Brain microvascular endothelial cell (primary cell): Measurements from ENCODE around the gene ZNHIT2.

Experiments used
- DNase-seq: peaks from one replicate; pipeline ENCODE4 v3.0.0-alpha.2; 2020
- H3K27ac ChIP-seq: fragments of 250-450 bp; sonication (Bioruptor Pico); 2 replicates; pipeline ENCODE4 v1.5.1; 2020; ENCODE audit warnings: mild to moderate bottlenecking, moderate library complexity
- H3K27me3 ChIP-seq: fragments of 250-450 bp; sonication (Bioruptor Pico); replicated peaks from 2 replicates; pipeline ENCODE4 v1.5.1; 2020; ENCODE audit warnings: mild to moderate bottlenecking
- H3K36me3 ChIP-seq: fragments of 250-450 bp; sonication (Bioruptor Pico); replicated peaks from 2 replicates; pipeline ENCODE4 v1.5.1; 2020; ENCODE audit warnings: mild to moderate bottlenecking
- H3K4me3 ChIP-seq: 2 replicates; pipeline ENCODE4 v1.5.1; 2011; ENCODE audit warnings: low read depth, mild to moderate bottlenecking, control low read depth, low read length, moderate library complexity
- in situ Hi-C: cut with HindIII; loops from 2 replicates; pipeline ENCODE4 v1.10.0; 2017; ENCODE audit warnings: low sequenced_read_pairs, low pct_ligation_motif_present
- TF ChIP-seq, protein P1 (sequence below): IDR thresholded peaks from 2 replicates; pipeline ENCODE4 v1.5.1; 2011; ENCODE audit warnings: low read depth, mild to moderate bottlenecking, moderate library complexity, low read length, control low read depth, inconsistent platforms; ENCODE audit errors: missing control alignments

ZNHIT2 gene

GRCh38 chr11:65159012-65159411 lies 41.5 kb upstream of the ZNHIT2 start:
- no peak for DNase-seq
- H3K27me3 ChIP-seq, result no peaks in the 10 kb centered on the region
- in situ Hi-C loops, result no loop called here
- no peak overlapping the region for H3K27ac ChIP-seq
- TF ChIP-seq, protein P1, sequence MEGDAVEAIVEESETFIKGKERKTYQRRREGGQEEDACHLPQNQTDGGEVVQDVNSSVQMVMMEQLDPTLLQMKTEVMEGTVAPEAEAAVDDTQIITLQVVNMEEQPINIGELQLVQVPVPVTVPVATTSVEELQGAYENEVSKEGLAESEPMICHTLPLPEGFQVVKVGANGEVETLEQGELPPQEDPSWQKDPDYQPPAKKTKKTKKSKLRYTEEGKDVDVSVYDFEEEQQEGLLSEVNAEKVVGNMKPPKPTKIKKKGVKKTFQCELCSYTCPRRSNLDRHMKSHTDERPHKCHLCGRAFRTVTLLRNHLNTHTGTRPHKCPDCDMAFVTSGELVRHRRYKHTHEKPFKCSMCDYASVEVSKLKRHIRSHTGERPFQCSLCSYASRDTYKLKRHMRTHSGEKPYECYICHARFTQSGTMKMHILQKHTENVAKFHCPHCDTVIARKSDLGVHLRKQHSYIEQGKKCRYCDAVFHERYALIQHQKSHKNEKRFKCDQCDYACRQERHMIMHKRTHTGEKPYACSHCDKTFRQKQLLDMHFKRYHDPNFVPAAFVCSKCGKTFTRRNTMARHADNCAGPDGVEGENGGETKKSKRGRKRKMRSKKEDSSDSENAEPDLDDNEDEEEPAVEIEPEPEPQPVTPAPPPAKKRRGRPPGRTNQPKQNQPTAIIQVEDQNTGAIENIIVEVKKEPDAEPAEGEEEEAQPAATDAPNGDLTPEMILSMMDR, result no peak
- H3K4me3 ChIP-seq, result no peak overlapping the region
- no peaks in the 10 kb centered on the region for H3K36me3 ChIP-seq

GRCh38 chr11:65157336-65157735 lies 39.8 kb upstream of the ZNHIT2 start:
- Histone ChIP-seq H3K27ac (no peak overlapping the region), H3K4me3 (no peak overlapping the region), H3K27me3 (no peaks in the 10 kb centered on the region), H3K36me3 (no peaks in the 10 kb centered on the region)
- DNase-seq, result no peak
- TF ChIP-seq, protein P1, result no peak
- in situ Hi-C loops, result no loop called here

DNA sequence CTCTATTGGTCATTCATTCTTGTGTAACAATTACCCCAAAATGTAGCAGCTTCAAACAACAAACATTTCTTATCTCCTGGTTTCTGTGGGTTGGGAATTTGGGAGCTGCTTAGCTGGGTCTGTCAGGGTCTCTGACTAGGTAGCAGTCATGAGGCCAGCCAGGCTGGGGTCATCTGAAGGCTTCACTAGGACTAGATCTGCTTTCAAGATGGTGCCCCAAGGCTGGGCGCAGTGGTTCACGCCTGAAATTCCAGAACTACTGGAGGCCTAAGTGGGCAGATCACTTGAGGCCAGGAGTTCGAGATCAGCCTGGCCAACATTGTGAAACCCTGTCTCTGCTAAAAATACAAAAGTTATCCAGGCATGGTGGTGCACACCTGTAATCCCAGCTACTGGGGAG lies 39.4 kb upstream of the ZNHIT2 start:
- Histone ChIP-seq H3K36me3 (no peaks in the 10 kb centered on the region), H3K4me3 (no peak overlapping the region), H3K27ac (no peak overlapping the region), H3K27me3 (no peaks in the 10 kb centered on the region)
- TF ChIP-seq, protein P1, result no peak
- in situ Hi-C loops, result no loop called here
- no peak for DNase-seq

- H3K27ac ChIP-seq, result no peak overlapping the region
- in situ Hi-C loops, result no loop called here
Observed at GRCh38 chr11:65156256-65156655, 38.8 kb upstream of the ZNHIT2 start.

GRCh38 chr11:65152122-65152521 lies 34.6 kb upstream of the ZNHIT2 start:
- H3K27ac ChIP-seq, result no peak overlapping the region
- TF ChIP-seq, protein P1, result no peak
- H3K36me3 ChIP-seq, result no peaks in the 10 kb centered on the region
- H3K4me3 ChIP-seq, result no peak overlapping the region
- in situ Hi-C loops, result no loop called here
- DNase-seq, result no peak
- no peaks in the 10 kb centered on the region for H3K27me3 ChIP-seq

More at GRCh38 chr11:65156256-65156655, 38.8 kb upstream of the ZNHIT2 start:
- DNase-seq, result no peak
- Histone ChIP-seq H3K4me3 (no peak overlapping the region), H3K36me3 (no peaks in the 10 kb centered on the region), H3K27me3 (no peaks in the 10 kb centered on the region)
- TF ChIP-seq, protein P1, result no peak

DNA sequence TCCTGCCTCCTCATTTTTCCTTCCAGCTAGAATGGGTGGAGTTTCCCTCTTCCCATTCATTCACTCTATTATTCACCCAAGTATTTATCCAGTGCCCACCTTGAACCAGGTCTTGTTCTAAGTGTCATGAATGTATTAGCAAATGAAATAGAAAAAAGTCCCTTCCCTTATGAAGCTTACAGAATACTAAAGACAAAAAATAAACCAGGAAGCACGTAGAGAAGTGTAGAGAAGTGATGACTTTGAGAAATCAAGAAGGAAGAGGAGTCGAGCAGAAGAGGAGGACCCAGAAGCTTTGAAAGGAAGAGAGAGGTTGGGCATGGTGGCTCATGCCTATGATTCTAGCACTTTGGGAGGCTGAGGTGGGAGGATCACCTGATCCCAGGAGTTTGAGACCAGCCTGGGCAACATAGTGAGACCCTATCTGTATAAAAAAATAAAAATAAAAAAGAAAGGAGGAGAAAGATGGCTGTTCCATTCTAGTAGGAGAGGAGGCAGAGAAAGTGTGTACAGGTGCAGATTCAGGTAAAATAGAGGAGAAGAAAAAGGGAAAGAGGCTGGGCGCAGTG lies 33.9 kb upstream of the ZNHIT2 start:
- no peak overlapping the region for H3K27ac ChIP-seq
- no peak for DNase-seq
- TF ChIP-seq, protein P1, result no peak
- H3K27me3 ChIP-seq, result no peaks in the 10 kb centered on the region
- no peaks in the 10 kb centered on the region for H3K36me3 ChIP-seq
- in situ Hi-C loops, result no loop called here
- no peak overlapping the region for H3K4me3 ChIP-seq
